ENCODE results near the gene RALGPS1.

The RALGPS1 gene

GRCh38 chr9:127252410-127253318 is 338.1 kb downstream of the RALGPS1 start:
- no peak for TF ChIP-seq CTCF (conservative IDR thresholded peaks at IDR 0.05)
- H3K27ac ChIP-seq = no peak overlapping the region

GRCh38 chr9:127253446-127253845 is 338.9 kb downstream of the RALGPS1 start:
- TF ChIP-seq CTCF (conservative IDR thresholded peaks at IDR 0.05) = no peak
- no peak overlapping the region for H3K27ac ChIP-seq

- no peak for TF ChIP-seq CTCF (conservative IDR thresholded peaks at IDR 0.05)
- peak overlapping the region; percentile 77 for H3K27ac ChIP-seq
Measured at GRCh38 chr9:127255692-127256091, 341.1 kb downstream of the RALGPS1 start.

GRCh38 chr9:127256324-127256723 is 341.7 kb downstream of the RALGPS1 start:
- no peak for TF ChIP-seq CTCF (conservative IDR thresholded peaks at IDR 0.05)
- H3K27ac ChIP-seq = peak overlapping the region; percentile 77

GRCh38 chr9:127258606-127259471 is 344.3 kb downstream of the RALGPS1 start:
- peak overlapping the region; percentile 77; the same call in 1 of the 2 replicates for H3K27ac ChIP-seq
- no peak for TF ChIP-seq CTCF (conservative IDR thresholded peaks at IDR 0.05)

- H3K27ac ChIP-seq = peak overlapping the region; percentile 94
- no peak for TF ChIP-seq CTCF (conservative IDR thresholded peaks at IDR 0.05)
Measured at GRCh38 chr9:127262602-127263001, 348.0 kb downstream of the RALGPS1 start.

GRCh38 chr9:127263237-127263636 is 348.7 kb downstream of the RALGPS1 start:
- H3K27ac ChIP-seq = peak overlapping the region; percentile 94
- no peak for TF ChIP-seq CTCF (conservative IDR thresholded peaks at IDR 0.05)

All from VCaP (cell line).